Neural cell (in vitro differentiated cells): ENCODE data around the gene BRD9. TPM values are rescaled to one million over a fixed set of nuclear protein-coding genes. Genes with fewer than 3 reads are reported as not detected.
"Not testable (repeated sequence)": the region's sequence is repeated elsewhere in the genome, so short reads cannot be mapped to it uniquely, and the experiment has no call there.

Source experiments
- H2AFZ ChIP-seq: fragments of 200-600, 300-800 bp; sonication (generic), shearing (Covaris generic); 2 replicates; pipeline ENCODE4 v1.6.0; 2014; ENCODE audit warnings: low read depth, mild to moderate bottlenecking, antibody characterized with exemption, low read length, moderate library complexity
- H3F3A ChIP-seq: fragments of 200-600 bp; shearing (Covaris generic); 2 replicates; pipeline ENCODE4 v1.6.1; 2016; ENCODE audit warnings: mild to moderate bottlenecking, moderate library complexity, mixed read lengths, antibody characterized with exemption, low read length; ENCODE audit not compliant: insufficient read depth, poor library complexity, severe bottlenecking
- H3K27ac ChIP-seq: fragments of 200-600, 300-800 bp; sonication (generic), shearing (Covaris generic); 2 replicates; pipeline ENCODE4 v1.5.1; 2014; ENCODE audit warnings: mild to moderate bottlenecking, low read length, moderate library complexity
- H3K27me3 ChIP-seq: fragments of 300-800, 200-600 bp; sonication (generic), shearing (Covaris generic); 2 replicates; pipeline ENCODE4 v1.6.0; 2014; ENCODE audit warnings: mild to moderate bottlenecking, low read depth, low read length, moderate library complexity; ENCODE audit not compliant: insufficient read depth
- H3K36me3 ChIP-seq: fragments of 300-800, 200-600 bp; sonication (generic), shearing (Covaris generic); 2 replicates; pipeline ENCODE4 v1.5.1; 2014; ENCODE audit warnings: mild to moderate bottlenecking, antibody characterized with exemption, low read length, moderate library complexity; ENCODE audit not compliant: insufficient read depth
- H3K4me2 ChIP-seq: fragments of 300-800, 200-600 bp; sonication (generic), shearing (Covaris generic); 2 replicates; pipeline ENCODE4 v1.6.0; 2014; ENCODE audit warnings: mild to moderate bottlenecking, low read length
- H3K4me3 ChIP-seq: fragments of 300-800, 200-600 bp; sonication (generic), shearing (Covaris generic); 2 replicates; pipeline ENCODE4 v1.5.1; 2014; ENCODE audit warnings: mild to moderate bottlenecking, low read length, moderate library complexity
- H3K79me2 ChIP-seq: fragments of 200-600 bp; shearing (Covaris generic); replicated peaks from 2 replicates; pipeline ENCODE4 v1.6.0; 2014; ENCODE audit warnings: mild to moderate bottlenecking, low read length, moderate library complexity; ENCODE audit not compliant: insufficient read depth
- H3K9ac ChIP-seq: fragments of 300-800, 200-600 bp; sonication (generic), shearing (Covaris generic); 2 replicates; pipeline ENCODE4 v1.6.1; 2016; ENCODE audit warnings: mild to moderate bottlenecking, low read length, mixed read lengths
- H3K9me2 ChIP-seq: fragments of 200-600 bp; shearing (Covaris generic); 2 replicates; pipeline ENCODE4 v1.6.1; 2016; ENCODE audit warnings: mild to moderate bottlenecking, low read length, mixed read lengths; ENCODE audit not compliant: insufficient read depth
- H3K9me3 ChIP-seq: fragments of 200-600, 300-800 bp; sonication (generic), shearing (Covaris generic); 2 replicates; pipeline ENCODE4 v1.6.1; 2016; ENCODE audit warnings: mild to moderate bottlenecking, mixed run types, low read length, moderate library complexity, mixed read lengths
- H4K20me1 ChIP-seq: fragments of 200-600 bp; shearing (Covaris generic); 2 replicates; pipeline ENCODE4 v1.6.1; 2016; ENCODE audit warnings: mild to moderate bottlenecking, mixed run types; ENCODE audit not compliant: insufficient read depth
- EP300 ChIP-seq: fragments of 450-650 bp; conservative IDR thresholded peaks from 2 replicates; pipeline ENCODE4 v1.6.1; 2014; ENCODE audit warnings: antibody characterized with exemption, mild to moderate bottlenecking, moderate library complexity; ENCODE audit not compliant: poor library complexity, severe bottlenecking
- EZH2 ChIP-seq: fragments of 200-600, 300-800 bp; shearing (Covaris generic), sonication (generic); IDR thresholded peaks from 2 replicates; pipeline ENCODE4 v1.6.1; 2014; ENCODE audit warnings: antibody characterized with exemption, low read length, borderline replicate concordance, mild to moderate bottlenecking; ENCODE audit not compliant: insufficient read depth, poor library complexity, severe bottlenecking
- MXI1 ChIP-seq: fragments of 450-650 bp; conservative IDR thresholded peaks from 2 replicates; pipeline ENCODE4 v1.6.1; 2014; ENCODE audit warnings: antibody characterized with exemption, mild to moderate bottlenecking; ENCODE audit not compliant: poor library complexity, severe bottlenecking
- POLR2AphosphoS5 ChIP-seq: IDR thresholded peaks from 2 replicates; pipeline ENCODE4 v1.6.1; 2012
- RAD21 ChIP-seq: fragments of 450-650 bp; conservative IDR thresholded peaks from 2 replicates; pipeline ENCODE4 v1.6.1; 2014; ENCODE audit warnings: antibody characterized with exemption, mild to moderate bottlenecking, moderate library complexity
- SMC3 ChIP-seq: fragments of 450-650 bp; conservative IDR thresholded peaks from 2 replicates; pipeline ENCODE4 v1.6.1; 2014; ENCODE audit warnings: antibody characterized with exemption, mild to moderate bottlenecking, moderate library complexity; ENCODE audit not compliant: poor library complexity
- TAF1 ChIP-seq: IDR thresholded peaks from 2 replicates; pipeline ENCODE4 v1.6.1; 2012; ENCODE audit warnings: low read depth
- polyA plus RNA-seq: library from polyadenylated mRNA; depleted of rRNA; stranded (reverse); fragments of >200 nt; gene quantifications from 2 replicates; pipeline ENCODE4 v1.2.3, GENCODE V29; 2014
- TF ChIP-seq, protein P1 (sequence below): IDR thresholded peaks from 2 replicates; pipeline ENCODE4 v1.6.1; 2012; ENCODE audit warnings: borderline replicate concordance
- TF ChIP-seq, protein P2 (sequence below): fragments of 450-650 bp; IDR thresholded peaks from 2 replicates; pipeline ENCODE4 v1.5.1; 2014; ENCODE audit warnings: antibody characterized with exemption, mild to moderate bottlenecking, moderate library complexity; ENCODE audit not compliant: poor library complexity, severe bottlenecking

BRD9 gene
- polyA plus RNA-seq, 1 donor from 2014 or later: 50.4 TPM

DNA sequence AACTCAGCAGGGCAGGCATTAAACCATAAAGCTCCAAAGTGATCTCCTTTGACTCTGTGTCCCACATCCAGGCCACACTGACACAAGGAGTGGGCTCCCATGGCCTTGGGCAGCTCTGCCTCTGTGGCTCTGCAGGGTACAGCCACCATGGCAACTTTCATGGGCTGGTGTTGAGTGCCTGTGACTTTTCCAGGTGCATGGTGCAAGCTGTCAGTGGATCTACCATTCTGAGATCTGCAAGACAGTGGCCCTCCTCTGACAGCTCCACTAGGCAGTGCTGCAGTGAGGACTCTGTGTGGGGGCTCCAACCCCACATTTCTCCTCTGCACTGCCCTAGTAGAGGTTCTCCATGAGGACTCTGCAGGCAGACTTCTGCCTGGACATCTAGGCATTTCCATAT is 41.4 kb upstream of the BRD9 start:
- not testable (repeated sequence) for H3F3A ChIP-seq, H3K9me2 ChIP-seq, H3K27me3 ChIP-seq, H3K36me3 ChIP-seq, H3K4me2 ChIP-seq, H3K9ac ChIP-seq, H3K9me3 ChIP-seq, H3K4me3 ChIP-seq, H3K27ac ChIP-seq, H4K20me1 ChIP-seq, H3K79me2 ChIP-seq, H2AFZ ChIP-seq

DNA sequence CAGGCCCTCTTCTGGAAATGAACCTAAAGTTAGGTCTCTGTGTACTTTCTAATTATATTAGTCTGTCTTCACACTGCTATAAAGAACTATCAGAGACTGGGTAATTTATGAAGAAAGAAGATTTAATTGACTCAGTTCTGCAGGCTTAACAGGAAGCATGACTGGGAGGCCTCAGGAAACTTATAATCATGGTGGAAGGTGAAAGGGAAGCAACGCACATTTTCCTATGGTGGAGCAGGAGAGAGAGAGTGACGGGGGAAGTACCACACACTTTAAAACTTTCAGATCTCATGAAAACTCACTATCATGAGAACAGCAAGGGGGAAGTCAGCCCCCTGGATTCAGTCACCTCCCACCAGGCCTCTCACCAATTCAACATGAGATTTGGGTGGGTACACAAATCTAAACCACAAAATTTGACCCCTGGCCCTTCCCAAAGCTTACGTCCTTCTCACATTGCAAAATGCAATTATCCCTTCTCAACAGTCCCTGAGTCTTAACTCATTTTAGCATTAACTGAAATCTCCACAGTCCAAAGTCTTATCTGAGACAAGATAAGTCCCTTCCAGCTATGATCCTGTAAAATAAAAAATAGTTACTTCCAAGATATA is 40.8 kb upstream of the BRD9 start:
- Histone ChIP-seq H3K27me3 (no peaks in the 10 kb centered on the region), H3F3A (no peaks in the 10 kb centered on the region), H3K36me3 (no peaks in the 10 kb centered on the region), H3K79me2 (no peaks in the 10 kb centered on the region), H3K4me3 (no peak overlapping the region), H2AFZ (no peak overlapping the region), H3K9me3 (no peaks in the 10 kb centered on the region), H3K9me2 (no peaks in the 10 kb centered on the region), H3K27ac (no peak overlapping the region), H3K4me2 (no peak overlapping the region), H4K20me1 (no peaks in the 10 kb centered on the region), H3K9ac (no peak overlapping the region)
- TF ChIP-seq, protein P1, sequence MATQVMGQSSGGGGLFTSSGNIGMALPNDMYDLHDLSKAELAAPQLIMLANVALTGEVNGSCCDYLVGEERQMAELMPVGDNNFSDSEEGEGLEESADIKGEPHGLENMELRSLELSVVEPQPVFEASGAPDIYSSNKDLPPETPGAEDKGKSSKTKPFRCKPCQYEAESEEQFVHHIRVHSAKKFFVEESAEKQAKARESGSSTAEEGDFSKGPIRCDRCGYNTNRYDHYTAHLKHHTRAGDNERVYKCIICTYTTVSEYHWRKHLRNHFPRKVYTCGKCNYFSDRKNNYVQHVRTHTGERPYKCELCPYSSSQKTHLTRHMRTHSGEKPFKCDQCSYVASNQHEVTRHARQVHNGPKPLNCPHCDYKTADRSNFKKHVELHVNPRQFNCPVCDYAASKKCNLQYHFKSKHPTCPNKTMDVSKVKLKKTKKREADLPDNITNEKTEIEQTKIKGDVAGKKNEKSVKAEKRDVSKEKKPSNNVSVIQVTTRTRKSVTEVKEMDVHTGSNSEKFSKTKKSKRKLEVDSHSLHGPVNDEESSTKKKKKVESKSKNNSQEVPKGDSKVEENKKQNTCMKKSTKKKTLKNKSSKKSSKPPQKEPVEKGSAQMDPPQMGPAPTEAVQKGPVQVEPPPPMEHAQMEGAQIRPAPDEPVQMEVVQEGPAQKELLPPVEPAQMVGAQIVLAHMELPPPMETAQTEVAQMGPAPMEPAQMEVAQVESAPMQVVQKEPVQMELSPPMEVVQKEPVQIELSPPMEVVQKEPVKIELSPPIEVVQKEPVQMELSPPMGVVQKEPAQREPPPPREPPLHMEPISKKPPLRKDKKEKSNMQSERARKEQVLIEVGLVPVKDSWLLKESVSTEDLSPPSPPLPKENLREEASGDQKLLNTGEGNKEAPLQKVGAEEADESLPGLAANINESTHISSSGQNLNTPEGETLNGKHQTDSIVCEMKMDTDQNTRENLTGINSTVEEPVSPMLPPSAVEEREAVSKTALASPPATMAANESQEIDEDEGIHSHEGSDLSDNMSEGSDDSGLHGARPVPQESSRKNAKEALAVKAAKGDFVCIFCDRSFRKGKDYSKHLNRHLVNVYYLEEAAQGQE: no peak
- TF ChIP-seq POLR2AphosphoS5 (no peak), EZH2 (no peak), MXI1 (no peak), EP300 (no peak), SMC3 (no peak), RAD21 (no peak), TAF1 (no peak)
- TF ChIP-seq, protein P2, sequence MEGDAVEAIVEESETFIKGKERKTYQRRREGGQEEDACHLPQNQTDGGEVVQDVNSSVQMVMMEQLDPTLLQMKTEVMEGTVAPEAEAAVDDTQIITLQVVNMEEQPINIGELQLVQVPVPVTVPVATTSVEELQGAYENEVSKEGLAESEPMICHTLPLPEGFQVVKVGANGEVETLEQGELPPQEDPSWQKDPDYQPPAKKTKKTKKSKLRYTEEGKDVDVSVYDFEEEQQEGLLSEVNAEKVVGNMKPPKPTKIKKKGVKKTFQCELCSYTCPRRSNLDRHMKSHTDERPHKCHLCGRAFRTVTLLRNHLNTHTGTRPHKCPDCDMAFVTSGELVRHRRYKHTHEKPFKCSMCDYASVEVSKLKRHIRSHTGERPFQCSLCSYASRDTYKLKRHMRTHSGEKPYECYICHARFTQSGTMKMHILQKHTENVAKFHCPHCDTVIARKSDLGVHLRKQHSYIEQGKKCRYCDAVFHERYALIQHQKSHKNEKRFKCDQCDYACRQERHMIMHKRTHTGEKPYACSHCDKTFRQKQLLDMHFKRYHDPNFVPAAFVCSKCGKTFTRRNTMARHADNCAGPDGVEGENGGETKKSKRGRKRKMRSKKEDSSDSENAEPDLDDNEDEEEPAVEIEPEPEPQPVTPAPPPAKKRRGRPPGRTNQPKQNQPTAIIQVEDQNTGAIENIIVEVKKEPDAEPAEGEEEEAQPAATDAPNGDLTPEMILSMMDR: no peak
